GM12801 (cell line): ENCODE measurements around the gene AKR1B1.

Source experiments
- TF ChIP-seq, protein P1 (sequence below): IDR thresholded peaks from one replicate; pipeline ENCODE4 v1.5.1; 2011; ENCODE audit warnings: control low read depth; ENCODE audit not compliant: insufficient read length; ENCODE audit errors: extremely low read depth

The AKR1B1 gene

DNA sequence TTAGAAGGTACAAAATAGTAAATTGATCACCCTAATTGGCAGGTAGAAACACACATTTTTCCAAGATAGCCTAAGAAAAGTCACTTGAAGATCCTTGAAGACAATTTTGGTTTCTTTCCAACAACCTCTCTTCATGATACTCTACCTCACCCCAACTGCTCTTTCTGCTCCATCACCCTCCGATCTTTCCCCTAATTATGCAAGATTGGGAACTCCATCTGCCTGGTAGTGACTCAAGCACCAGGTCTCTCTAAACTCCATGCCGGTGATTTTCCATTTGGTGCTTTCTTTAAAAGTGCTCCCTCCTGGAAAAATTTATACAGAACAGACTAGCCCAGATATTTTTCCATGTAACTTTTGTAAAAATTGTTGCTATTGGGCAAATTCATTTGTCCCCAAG, 1.1 kb upstream of the AKR1B1 start:
- TF ChIP-seq, protein P1, sequence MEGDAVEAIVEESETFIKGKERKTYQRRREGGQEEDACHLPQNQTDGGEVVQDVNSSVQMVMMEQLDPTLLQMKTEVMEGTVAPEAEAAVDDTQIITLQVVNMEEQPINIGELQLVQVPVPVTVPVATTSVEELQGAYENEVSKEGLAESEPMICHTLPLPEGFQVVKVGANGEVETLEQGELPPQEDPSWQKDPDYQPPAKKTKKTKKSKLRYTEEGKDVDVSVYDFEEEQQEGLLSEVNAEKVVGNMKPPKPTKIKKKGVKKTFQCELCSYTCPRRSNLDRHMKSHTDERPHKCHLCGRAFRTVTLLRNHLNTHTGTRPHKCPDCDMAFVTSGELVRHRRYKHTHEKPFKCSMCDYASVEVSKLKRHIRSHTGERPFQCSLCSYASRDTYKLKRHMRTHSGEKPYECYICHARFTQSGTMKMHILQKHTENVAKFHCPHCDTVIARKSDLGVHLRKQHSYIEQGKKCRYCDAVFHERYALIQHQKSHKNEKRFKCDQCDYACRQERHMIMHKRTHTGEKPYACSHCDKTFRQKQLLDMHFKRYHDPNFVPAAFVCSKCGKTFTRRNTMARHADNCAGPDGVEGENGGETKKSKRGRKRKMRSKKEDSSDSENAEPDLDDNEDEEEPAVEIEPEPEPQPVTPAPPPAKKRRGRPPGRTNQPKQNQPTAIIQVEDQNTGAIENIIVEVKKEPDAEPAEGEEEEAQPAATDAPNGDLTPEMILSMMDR: no peak

GRCh38 chr7:134458341-134458805, 527 bp downstream of the AKR1B1 start:
- TF ChIP-seq, protein P1: no peak

DNA sequence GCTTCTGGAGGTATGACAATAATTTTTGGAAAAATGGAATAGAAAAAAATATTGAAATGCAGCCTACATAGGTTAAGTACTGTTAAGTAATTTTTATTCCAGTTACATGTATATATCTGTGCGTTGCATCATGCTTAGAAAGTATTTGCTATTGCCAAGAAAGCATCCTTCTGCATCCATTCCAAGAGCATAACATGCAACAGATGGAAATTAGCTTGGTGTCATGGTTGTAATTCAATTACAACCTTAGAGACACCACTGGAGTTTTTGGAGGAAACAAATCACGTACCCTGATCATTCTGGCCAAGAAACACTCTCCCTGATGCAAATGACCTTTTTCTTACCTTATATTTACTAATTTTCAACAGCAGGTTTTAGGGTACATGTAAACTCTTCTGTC, 1.7 kb downstream of the AKR1B1 start:
- TF ChIP-seq, protein P1: no peak

DNA sequence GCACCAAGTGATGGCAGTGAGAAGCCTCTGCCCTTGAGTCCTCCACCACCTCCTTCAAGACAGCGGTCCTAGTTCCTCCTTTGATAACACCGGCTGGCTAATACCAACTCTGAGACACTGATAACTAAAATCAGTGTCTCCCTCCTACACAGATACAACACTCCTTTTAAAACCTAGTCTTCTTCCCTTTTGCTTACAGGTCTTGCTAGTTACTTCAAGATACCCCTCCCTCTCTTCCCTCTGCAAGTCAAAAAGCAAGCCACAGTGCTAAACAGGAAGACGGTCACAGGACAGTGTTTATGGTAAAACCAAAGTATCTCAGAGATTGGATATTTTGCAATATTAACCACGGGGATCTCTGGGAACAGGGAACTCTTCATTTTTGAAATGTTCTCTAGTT, 4.6 kb downstream of the AKR1B1 start:
- TF ChIP-seq, protein P1: no peak

DNA sequence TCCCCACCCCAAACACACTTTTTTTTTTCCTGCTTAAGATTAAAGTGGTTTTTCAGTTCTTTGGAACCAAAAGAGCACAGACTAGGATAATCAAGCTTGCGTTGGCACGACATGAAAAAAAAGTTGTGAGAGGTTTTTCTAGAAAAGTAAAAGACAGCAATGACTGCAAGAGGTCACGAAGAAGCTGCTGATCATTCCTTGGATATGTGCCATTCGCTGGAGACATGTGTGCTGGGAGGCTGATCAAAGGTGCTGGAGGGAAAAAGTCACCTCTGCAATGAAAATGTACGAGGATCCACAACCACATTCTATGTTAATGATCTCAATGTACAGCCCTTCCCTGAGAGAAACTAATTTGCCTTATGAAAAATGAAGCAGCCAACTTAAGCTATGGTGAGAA, 5.4 kb downstream of the AKR1B1 start:
- TF ChIP-seq, protein P1: no peak

DNA sequence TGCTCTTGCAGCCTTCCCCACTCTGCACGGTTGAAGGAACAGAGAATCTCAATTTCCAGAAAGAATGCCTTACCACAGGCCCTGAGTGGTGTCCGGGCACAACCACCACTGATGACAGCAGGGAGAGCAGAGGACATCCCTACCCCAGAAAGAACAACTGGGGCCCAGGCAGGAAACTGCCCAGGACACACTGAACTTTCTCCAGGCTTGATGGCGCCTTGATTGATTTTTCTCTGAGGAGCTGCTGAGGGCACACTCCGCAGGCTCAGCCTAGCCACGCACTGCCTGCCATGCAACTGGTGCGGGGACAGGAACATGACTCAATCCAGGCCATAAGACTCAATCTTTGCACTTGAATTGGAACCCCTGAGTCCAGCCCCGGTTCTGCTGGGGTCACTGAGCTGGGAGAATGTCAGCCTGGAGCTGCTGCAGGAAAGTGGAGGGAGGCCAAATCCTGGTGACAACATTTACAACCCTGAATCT, 5.9 kb downstream of the AKR1B1 start:
- TF ChIP-seq, protein P1: no peak

- TF ChIP-seq, protein P1: no peak
Measured at GRCh38 chr7:134452419-134452838, 6.5 kb downstream of the AKR1B1 start.
